Peyer's patch (tissue), 4 donors: ENCODE measurements around the gene AKAP1. TPM values are rescaled to one million over a fixed set of nuclear protein-coding genes. Genes with fewer than 3 reads are reported as not detected.

Source experiments
- DNase-seq, 3 donors: peaks; one replicate each; pipeline ENCODE4 v3.0.0-alpha.2; 2017 to 2019
- H3K27ac ChIP-seq, 4 donors: fragments of 200-600 bp; sonication (generic); one replicate each; pipeline ENCODE4 v1.5.1; 2016 to 2019
- H3K27me3 ChIP-seq, 2 donors: fragments of 200-600 bp; sonication (generic); one replicate each; pipeline ENCODE4 v1.5.1; 2019
- H3K36me3 ChIP-seq, 3 donors: fragments of 200-600 bp; sonication (generic); one replicate each; pipeline ENCODE4 v1.5.1; 2016 to 2019
- H3K4me1 ChIP-seq, 4 donors: fragments of 200-600 bp; sonication (generic); one replicate each; pipeline ENCODE4 v1.5.1; 2016 to 2019
- H3K4me3 ChIP-seq, 4 donors: fragments of 200-600 bp; sonication (generic); 1 replicate in 3 of 4; 2 replicates in 1 of 4; pipeline ENCODE4 v1.5.1; 2016 to 2019; ENCODE audit warnings: mild to moderate bottlenecking in 1 of 4
- H3K9me3 ChIP-seq, 4 donors: fragments of 200-600 bp; sonication (generic); one replicate each; pipeline ENCODE4 v1.5.1; 2016 to 2019; ENCODE audit warnings: mild to moderate bottlenecking in 1 of 4
- POLR2A ChIP-seq, 2 donors: fragments of 450-650 bp; IDR thresholded peaks; one replicate each; pipeline ENCODE4 v1.5.1; 2017; ENCODE audit warnings: antibody characterized with exemption in 2 of 2, mild to moderate bottlenecking in 2 of 2, moderate library complexity in 2 of 2
- total RNA-seq, 4 donors: library from RNA; depleted of rRNA; stranded (reverse); fragments of >200 nt; gene quantifications; one replicate each; pipeline ENCODE4 v1.1.0, GENCODE V29; 2016
- TF ChIP-seq, protein P1 (sequence below), 6 experiments: fragments of 450-650 bp in 4 of 6; fragments of 200-600 bp in 2 of 6; sonication (generic) in 1 of 6; IDR thresholded peaks; one replicate each; pipeline ENCODE4 v1.5.1; 2017 to 2019; ENCODE audit warnings: antibody characterized with exemption in 6 of 6, mild to moderate bottlenecking in 3 of 6, moderate library complexity in 1 of 6

The AKAP1 gene
- total RNA-seq, 4 donors from 2014 or later: 123 to 203 (median 166) TPM

DNA sequence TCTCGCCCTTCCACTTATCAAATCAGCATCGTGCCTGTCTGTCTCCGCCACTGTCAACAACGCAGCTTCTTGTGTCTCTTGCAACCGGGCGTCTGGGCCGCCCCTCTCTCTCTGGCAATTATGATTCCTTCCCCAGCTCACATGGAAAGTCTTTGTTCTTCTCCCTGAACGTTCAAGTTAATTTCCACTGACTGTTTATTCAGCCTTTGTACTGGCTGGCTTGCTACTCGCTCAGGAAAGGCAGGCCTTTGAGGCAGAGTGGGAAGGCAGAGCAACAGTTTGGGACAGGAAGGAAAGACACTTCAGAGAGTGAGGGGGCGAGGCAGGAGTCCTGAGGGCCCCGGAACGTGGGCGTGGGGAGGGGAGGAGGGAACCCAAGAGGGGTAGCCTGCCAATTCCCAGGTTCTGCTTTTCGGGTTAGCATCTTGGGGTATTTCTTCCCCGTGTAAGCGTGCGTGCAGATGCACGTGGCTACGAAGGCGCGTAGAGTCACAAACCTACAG is 50.8 kb downstream of the AKAP1 start:
- TF ChIP-seq POLR2A (IDR thresholded peaks at IDR 0.05): no peak
- TF ChIP-seq, protein P1, sequence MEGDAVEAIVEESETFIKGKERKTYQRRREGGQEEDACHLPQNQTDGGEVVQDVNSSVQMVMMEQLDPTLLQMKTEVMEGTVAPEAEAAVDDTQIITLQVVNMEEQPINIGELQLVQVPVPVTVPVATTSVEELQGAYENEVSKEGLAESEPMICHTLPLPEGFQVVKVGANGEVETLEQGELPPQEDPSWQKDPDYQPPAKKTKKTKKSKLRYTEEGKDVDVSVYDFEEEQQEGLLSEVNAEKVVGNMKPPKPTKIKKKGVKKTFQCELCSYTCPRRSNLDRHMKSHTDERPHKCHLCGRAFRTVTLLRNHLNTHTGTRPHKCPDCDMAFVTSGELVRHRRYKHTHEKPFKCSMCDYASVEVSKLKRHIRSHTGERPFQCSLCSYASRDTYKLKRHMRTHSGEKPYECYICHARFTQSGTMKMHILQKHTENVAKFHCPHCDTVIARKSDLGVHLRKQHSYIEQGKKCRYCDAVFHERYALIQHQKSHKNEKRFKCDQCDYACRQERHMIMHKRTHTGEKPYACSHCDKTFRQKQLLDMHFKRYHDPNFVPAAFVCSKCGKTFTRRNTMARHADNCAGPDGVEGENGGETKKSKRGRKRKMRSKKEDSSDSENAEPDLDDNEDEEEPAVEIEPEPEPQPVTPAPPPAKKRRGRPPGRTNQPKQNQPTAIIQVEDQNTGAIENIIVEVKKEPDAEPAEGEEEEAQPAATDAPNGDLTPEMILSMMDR (IDR thresholded peaks at IDR 0.05): no peak
- no peak for DNase-seq
- Histone ChIP-seq H3K4me1 (no peaks in the 10 kb centered on the region), H3K27me3 (no peaks in the 10 kb centered on the region), H3K4me3 (no peak overlapping the region), H3K27ac (no peak overlapping the region), H3K9me3 (no peaks in the 10 kb centered on the region), H3K36me3 (no peaks in the 10 kb centered on the region)

DNA sequence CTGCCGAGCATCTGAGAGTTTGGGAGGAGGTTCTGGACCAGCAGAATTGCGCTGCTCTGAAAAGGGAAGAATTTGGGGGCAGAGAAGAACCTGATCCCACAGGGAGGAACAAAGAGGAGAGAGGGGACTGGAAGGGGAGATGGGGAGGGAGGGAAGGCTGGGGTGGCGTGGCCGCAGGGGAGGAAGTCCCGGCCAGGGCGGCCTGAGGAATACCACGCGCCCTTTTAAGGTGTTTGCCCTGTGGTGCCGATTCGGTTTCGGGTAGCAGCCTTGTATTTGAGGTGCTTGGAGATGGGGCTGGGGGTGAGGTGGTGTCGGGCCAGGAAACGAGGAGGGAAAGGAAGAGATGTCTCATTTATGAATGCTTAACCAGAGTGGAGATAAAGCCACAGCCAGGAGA is 51.3 kb downstream of the AKAP1 start:
- no peak overlapping the region for H3K4me3 ChIP-seq
- TF ChIP-seq, protein P1 (IDR thresholded peaks at IDR 0.05): no peak
- TF ChIP-seq POLR2A (IDR thresholded peaks at IDR 0.05): no peak
- H3K9me3 ChIP-seq: no peaks in the 10 kb centered on the region

DNA sequence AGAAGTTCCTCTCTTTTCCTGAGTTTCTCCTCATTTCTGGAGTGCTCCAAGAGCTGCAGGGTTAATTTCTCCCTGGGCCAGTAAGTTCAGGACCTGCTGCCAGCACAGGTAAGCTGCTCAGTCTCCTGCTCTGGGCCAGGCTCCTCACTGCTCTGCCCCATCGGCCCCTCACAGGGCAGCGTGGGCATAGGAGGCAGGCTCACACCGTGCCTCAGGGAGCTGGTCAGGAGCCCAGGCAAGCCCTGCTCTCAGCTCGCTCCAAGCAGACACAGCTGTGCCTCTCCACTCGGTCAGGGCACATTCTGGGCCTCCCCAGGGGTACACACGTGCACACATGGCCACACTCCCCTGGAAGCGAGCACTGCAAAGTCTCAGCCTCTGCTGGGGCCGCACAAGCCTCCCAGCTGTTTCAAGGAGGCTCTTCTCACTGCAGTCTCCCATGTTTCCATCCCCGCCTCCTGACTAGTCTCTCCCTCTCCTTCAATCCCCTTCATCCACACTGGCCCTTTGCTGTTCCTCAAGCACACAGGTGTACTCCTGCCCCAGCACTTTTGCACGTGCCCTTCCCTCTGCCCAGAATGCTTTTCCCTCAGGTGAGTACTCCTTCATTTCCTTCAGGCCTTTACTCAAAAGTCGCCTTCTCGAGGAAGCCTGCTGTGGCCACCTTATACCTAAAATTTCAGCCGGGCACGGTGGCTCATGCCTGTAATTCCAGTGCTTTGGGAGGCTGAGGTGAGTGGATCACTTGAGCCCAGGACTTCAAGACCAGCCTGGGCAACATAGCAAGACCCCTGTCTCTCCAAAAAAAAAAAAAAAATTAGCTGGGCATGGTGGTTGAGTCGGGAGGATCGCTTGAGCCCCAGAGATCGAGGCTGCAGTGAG is 53.2 kb downstream of the AKAP1 start:
- Histone ChIP-seq H3K9me3 (no peaks in the 10 kb centered on the region), H3K4me1 (no peaks in the 10 kb centered on the region), H3K27ac (no peak overlapping the region), H3K4me3 (no peak overlapping the region), H3K27me3 (no peaks in the 10 kb centered on the region), H3K36me3 (no peaks in the 10 kb centered on the region)
- TF ChIP-seq, protein P1 (IDR thresholded peaks at IDR 0.05): no peak
- TF ChIP-seq POLR2A (IDR thresholded peaks at IDR 0.05): no peak
- no peak for DNase-seq

More for the DNA sequence above, 51.3 kb downstream of the AKAP1 start:
- H3K27ac ChIP-seq: no peak overlapping the region
- no peaks in the 10 kb centered on the region for H3K4me1 ChIP-seq
- no peaks in the 10 kb centered on the region for H3K36me3 ChIP-seq
- no peaks in the 10 kb centered on the region for H3K27me3 ChIP-seq
- no peak for DNase-seq

DNA sequence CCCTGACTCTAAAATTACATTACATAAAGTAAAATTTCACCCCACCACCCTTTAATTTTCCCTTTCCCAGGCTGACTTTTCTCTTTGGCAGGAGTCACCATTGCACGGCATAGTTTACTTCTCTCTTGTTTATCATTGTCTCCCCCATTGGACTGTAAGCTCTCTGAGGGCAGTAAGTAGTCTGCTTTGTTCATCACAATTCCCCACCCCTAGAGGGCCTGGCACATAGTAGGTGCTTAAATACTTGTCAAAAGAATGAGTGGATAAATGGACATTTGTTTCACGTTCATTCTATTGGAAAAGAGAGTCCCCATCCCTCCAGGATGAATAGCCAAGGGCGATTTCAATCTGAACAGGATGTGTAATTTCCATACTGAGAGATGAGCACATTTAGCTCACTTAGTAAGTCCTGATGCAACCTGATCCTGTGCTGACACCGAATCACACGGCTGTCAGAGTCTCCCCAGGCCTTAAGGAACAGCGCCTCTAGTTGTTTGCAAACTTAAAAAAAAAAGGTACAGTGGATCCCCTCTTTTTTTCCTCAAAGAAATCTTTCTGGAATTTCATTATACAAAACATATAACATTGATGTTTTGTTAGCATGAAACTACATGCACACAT is 54.0 kb downstream of the AKAP1 start:
- no peaks in the 10 kb centered on the region for H3K27me3 ChIP-seq
- no peaks in the 10 kb centered on the region for H3K9me3 ChIP-seq
- no peak for DNase-seq
- no peaks in the 10 kb centered on the region for H3K36me3 ChIP-seq
- TF ChIP-seq POLR2A (IDR thresholded peaks at IDR 0.05): no peak
- TF ChIP-seq, protein P1 (IDR thresholded peaks at IDR 0.05): no peak
- H3K27ac ChIP-seq: no peak overlapping the region
- H3K4me3 ChIP-seq: no peak overlapping the region
- H3K4me1 ChIP-seq: no peaks in the 10 kb centered on the region

DNA sequence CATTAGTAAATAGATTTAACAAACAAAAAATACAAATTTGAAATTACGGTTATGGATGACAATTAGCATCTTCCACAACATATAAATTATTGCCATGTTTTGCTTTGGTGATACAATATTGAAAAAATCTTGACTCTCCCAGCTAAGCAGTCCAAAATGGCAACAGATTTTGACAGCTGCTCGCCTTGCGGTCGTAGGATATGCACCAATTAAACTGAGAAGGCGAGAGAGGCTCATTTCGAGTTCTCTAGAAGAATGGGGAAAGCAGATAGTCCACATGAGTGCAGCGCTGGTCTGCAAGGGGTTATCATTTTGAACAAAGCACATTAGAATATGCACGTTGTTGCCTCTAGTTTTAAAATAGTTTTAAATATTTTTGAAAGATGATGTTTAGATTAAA is 55.3 kb downstream of the AKAP1 start:
- Histone ChIP-seq H3K4me3 (no peak overlapping the region), H3K27me3 (no peaks in the 10 kb centered on the region), H3K36me3 (no peaks in the 10 kb centered on the region), H3K27ac (no peak overlapping the region), H3K9me3 (no peaks in the 10 kb centered on the region), H3K4me1 (no peaks in the 10 kb centered on the region)
- TF ChIP-seq POLR2A (IDR thresholded peaks at IDR 0.05): no peak
- TF ChIP-seq, protein P1 (IDR thresholded peaks at IDR 0.05): no peak
- DNase-seq: no peak
